CD4-positive, alpha-beta memory T cell (primary cell): ENCODE measurements around the gene RABGGTA. TPM values are rescaled to one million over a fixed set of nuclear protein-coding genes. Genes with fewer than 3 reads are reported as not detected.

Experiments
- CTCF ChIA-PET: fragments of 350-600 bp; sonication (Branson Sonifier 250); formaldehyde crosslinking; loops from one replicate; lab custom pipeline; 2021; ENCODE audit warnings: inconsistent platforms; ENCODE audit not compliant: partially characterized antibody; lab: Charles Lee
- POLR2A ChIA-PET: fragments of 350-600 bp; sonication (Branson Sonifier 250); formaldehyde crosslinking; loops from one replicate; lab custom pipeline; 2021; ENCODE audit not compliant: partially characterized antibody; lab: Charles Lee
- DNase-seq, 5 donors: peaks; one replicate each; pipeline versions ENCODE4 v3.0.0 to v3.0.0-alpha.2; 2020 to 2022; ENCODE audit warnings: mixed read lengths in 1 of 5
- H3K27ac ChIP-seq: one replicate; pipeline ENCODE4 v1.7.0; 2013; ENCODE audit warnings: low read depth, low read length
- H3K27me3 ChIP-seq: 2 replicates; pipeline ENCODE4 v1.7.0; 2013; ENCODE audit warnings: mild to moderate bottlenecking, low read length, moderate library complexity; ENCODE audit not compliant: insufficient read depth
- H3K36me3 ChIP-seq: 2 replicates; pipeline ENCODE4 v1.7.0; 2013; ENCODE audit warnings: mild to moderate bottlenecking, low read length, moderate library complexity; ENCODE audit not compliant: insufficient read depth
- H3K4me1 ChIP-seq: 2 replicates; pipeline ENCODE4 v1.7.0; 2013; ENCODE audit warnings: mild to moderate bottlenecking, low read length, moderate library complexity; ENCODE audit not compliant: insufficient read depth
- H3K4me3 ChIP-seq, 2 donors: one replicate each; pipeline ENCODE4 v1.7.0; 2013; ENCODE audit warnings: low read length in 2 of 2, mild to moderate bottlenecking in 1 of 2
- H3K9me3 ChIP-seq, 2 donors: one replicate each; pipeline ENCODE4 v1.7.0; 2013; ENCODE audit warnings: low read length in 2 of 2, control low read depth in 1 of 2; ENCODE audit not compliant: control insufficient read depth in 1 of 2
- H3K27ac Mint-ChIP-seq, 7 donors: one replicate each; pipeline ENCODE4 v1.8.0; 2020 to 2021; ENCODE audit warnings: mixed read lengths in 7 of 7, mild to moderate bottlenecking in 6 of 7, inconsistent platforms in 3 of 7, moderate library complexity in 3 of 7
- H3K27me3 Mint-ChIP-seq, 2 donors: one replicate each; pipeline ENCODE4 v1.8.0; 2020 to 2021; ENCODE audit warnings: mixed read lengths in 2 of 2
- H3K36me3 Mint-ChIP-seq, 2 donors: one replicate each; pipeline ENCODE4 v1.8.0; 2020 to 2021; ENCODE audit warnings: mixed read lengths in 2 of 2, inconsistent platforms in 1 of 2, mild to moderate bottlenecking in 1 of 2
- H3K4me1 Mint-ChIP-seq, 4 donors: one replicate each; pipeline ENCODE4 v1.8.0; 2020 to 2021; ENCODE audit warnings: mixed read lengths in 4 of 4, mild to moderate bottlenecking in 1 of 4
- H3K4me3 Mint-ChIP-seq, 8 donors: one replicate each; pipeline ENCODE4 v1.8.0; 2020 to 2021; ENCODE audit warnings: mixed read lengths in 8 of 8, mild to moderate bottlenecking in 7 of 8, moderate library complexity in 6 of 8, inconsistent platforms in 3 of 8
- H3K9me3 Mint-ChIP-seq, 8 donors: one replicate each; pipeline ENCODE4 v1.8.0; 2020 to 2021; ENCODE audit warnings: mixed read lengths in 8 of 8, mild to moderate bottlenecking in 5 of 8, inconsistent platforms in 3 of 8, moderate library complexity in 1 of 8
- intact Hi-C: fragments of 100-400 bp; cut with micrococcal nuclease; formaldehyde crosslinking; loops from one replicate; pipeline ENCODE4 v1.15.1; 2023
- polyA plus RNA-seq, 2 donors: library from polyadenylated mRNA; unstranded; fragments of 300-500 nt; fragmentation: Illumina TruSeq; gene quantifications; one replicate each; pipeline ENCODE4 v1.2.3, GENCODE V29; 2021
- total RNA-seq, 2 experiments: library from RNA; stranded (reverse); gene quantifications; one replicate each; pipeline ENCODE4 v1.2.3, GENCODE V29; 2021

RABGGTA gene
- total and polyA plus RNA-seq, 4 experiments from 2014 or later, result 22.9 to 62.5 (median 44.0) TPM

DNA sequence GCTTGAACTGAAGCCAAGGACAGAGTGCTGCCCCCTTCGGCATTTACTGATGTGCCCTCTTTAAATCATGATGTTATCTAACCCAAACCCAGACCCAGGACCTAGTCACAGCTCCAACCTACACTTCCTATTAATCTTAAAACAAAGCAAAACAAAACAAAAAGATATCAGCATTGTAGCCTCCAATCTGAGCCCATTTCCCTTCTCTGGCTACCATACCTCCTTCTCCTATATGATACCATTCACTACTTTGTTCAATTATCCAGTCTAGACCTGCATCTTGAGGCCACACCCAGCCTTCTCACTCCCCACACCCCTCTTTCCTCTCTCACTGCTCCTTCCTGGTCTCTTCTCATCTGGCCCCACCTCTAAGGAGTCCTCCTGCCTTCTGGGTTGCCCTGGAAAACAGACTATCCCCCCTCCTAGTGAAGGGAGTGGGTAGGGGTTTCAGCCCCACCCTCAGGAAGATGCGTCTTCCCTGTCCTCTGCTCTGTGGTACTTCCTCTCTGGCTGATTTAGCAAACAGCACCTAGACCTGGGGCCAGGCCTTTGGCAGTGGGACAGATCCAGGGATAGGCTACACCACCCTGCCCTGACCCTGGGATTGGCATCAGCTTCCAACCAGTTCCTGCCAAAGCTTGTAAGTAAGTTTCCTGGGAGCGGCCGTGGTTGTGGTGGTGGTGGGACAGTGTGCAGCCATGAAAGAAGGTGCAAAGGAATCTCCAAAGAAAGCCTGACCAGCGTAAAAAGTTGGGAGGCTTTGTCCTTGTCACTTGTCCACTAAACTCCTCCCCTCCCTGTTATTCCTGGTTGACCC is 43.2 kb upstream of the RABGGTA start:
- Histone ChIP-seq H3K4me3 (peak overlapping the region in 1 of 2 donors; percentile 2), H3K27me3 (no peaks in the 10 kb centered on the region), H3K27ac (peak overlapping the region; percentile 72), H3K9me3 (no peaks in the 10 kb centered on the region), H3K4me1 (peaks cover 52% of the 10 kb centered on the region), H3K36me3 (no peaks in the 10 kb centered on the region)
- Mint-ChIP-seq H3K9me3 (peaks cover 0 to 1% (median 0%) of the 10 kb centered on the region in 8 donors), H3K36me3 (peaks cover 0 to 5% of the 10 kb centered on the region in 2 donors), H3K4me1 (peaks cover 48 to 71% (median 55%) of the 10 kb centered on the region in 4 donors), H3K27me3 (no peaks in the 10 kb centered on the region), H3K4me3 (peak overlapping the region; percentile 3 to 94 (median 78)), H3K27ac (peak overlapping the region; percentile 81 to 97 (median 90))
- intact Hi-C loops, result loop anchor here (5.0 kb wide), 1 partner anchor 118 kb away; no protein-coding TSS in a partner anchor
- ChIA-PET CTCF (interaction anchor here (0.9 to 18.5 kb wide), 5 partner anchors 16 to 117 kb away, joined by 3 to 556 read pairs (median 152); partner anchors contain the start of genes ADCY4, DHRS1, NOP9 and RIPK3), POLR2A (interaction anchor here (0.8 to 8.5 kb wide), 9 partner anchors 10 to 153 kb away, joined by 3 to 108 read pairs (median 8); partner anchors contain the start of genes CBLN3, DHRS1, IRF9 and KHNYN)
- DNase-seq, result no peak

- Mint-ChIP-seq H3K36me3 (peaks cover 0 to 5% of the 10 kb centered on the region in 2 donors), H3K9me3 (peaks cover 0 to 1% (median 0%) of the 10 kb centered on the region in 8 donors), H3K4me3 (peak overlapping the region in 7 of 8 donors; percentile 71 to 94 (median 87)), H3K27ac (peak overlapping the region; percentile 85 to 97 (median 90)), H3K4me1 (peaks cover 54 to 73% (median 62%) of the 10 kb centered on the region in 4 donors), H3K27me3 (no peaks in the 10 kb centered on the region)
- Histone ChIP-seq H3K9me3 (no peaks in the 10 kb centered on the region), H3K4me3 (peak overlapping the region in 1 of 2 donors; percentile 38), H3K27ac (peak overlapping the region; percentile 72), H3K36me3 (no peaks in the 10 kb centered on the region), H3K4me1 (peaks cover 59% of the 10 kb centered on the region), H3K27me3 (no peaks in the 10 kb centered on the region)
- intact Hi-C loops, result loop anchor here (5.0 kb wide), 1 partner anchor 118 kb away; no protein-coding TSS in a partner anchor
- ChIA-PET POLR2A (interaction anchor here (0.8 to 8.5 kb wide), 11 partner anchors 11 to 152 kb away, joined by 3 to 108 read pairs (median 8); partner anchors contain the start of genes CBLN3, DHRS1, IRF9 and KHNYN), CTCF (interaction anchor here (0.9 to 18.5 kb wide), 6 partner anchors 15 to 128 kb away, joined by 3 to 556 read pairs (median 79); partner anchors contain the start of genes ADCY4, DHRS1, NOP9 and RIPK3)
- DNase-seq, result no peak
Measured at GRCh38 chr14:24313913-24314312, 42.5 kb upstream of the RABGGTA start.

GRCh38 chr14:24312736-24313507 is 41.5 kb upstream of the RABGGTA start:
- H3K4me3 Mint-ChIP-seq, result peak overlapping the region; percentile 45 to 94 (median 88)
- Histone ChIP-seq H3K27me3 (no peaks in the 10 kb centered on the region), H3K4me3 (peak overlapping the region; percentile 20 to 58), H3K27ac (peak overlapping the region; percentile 72), H3K4me1 (peaks cover 68% of the 10 kb centered on the region), H3K9me3 (no peaks in the 10 kb centered on the region), H3K36me3 (no peaks in the 10 kb centered on the region)
- ChIA-PET CTCF (interaction anchor here (0.9 to 18.5 kb wide), 8 partner anchors 14 to 129 kb away, joined by 3 to 556 read pairs (median 15); partner anchors contain the start of genes ADCY4, DHRS1, NOP9 and RABGGTA), POLR2A (interaction anchor here (0.6 to 8.5 kb wide), 19 partner anchors 8 to 198 kb away, joined by 3 to 108 read pairs (median 5); partner anchors contain the start of genes CBLN3, DCAF11, DHRS1 and IRF9)
- H3K36me3 Mint-ChIP-seq, result peaks cover 3 to 9% of the 10 kb centered on the region in 2 donors
- peak; percentile 53 to 73 (median 56) for DNase-seq
- intact Hi-C loops, result loop anchor here (5.0 kb wide), 1 partner anchor 119 kb away; no protein-coding TSS in a partner anchor
- no peaks in the 10 kb centered on the region for H3K27me3 Mint-ChIP-seq
- peaks cover 0 to 1% (median 0%) of the 10 kb centered on the region in 8 donors for H3K9me3 Mint-ChIP-seq
- peak overlapping the region; percentile 90 to 97 (median 94) for H3K27ac Mint-ChIP-seq
- H3K4me1 Mint-ChIP-seq, result peaks cover 60 to 82% (median 69%) of the 10 kb centered on the region in 4 donors

DNA sequence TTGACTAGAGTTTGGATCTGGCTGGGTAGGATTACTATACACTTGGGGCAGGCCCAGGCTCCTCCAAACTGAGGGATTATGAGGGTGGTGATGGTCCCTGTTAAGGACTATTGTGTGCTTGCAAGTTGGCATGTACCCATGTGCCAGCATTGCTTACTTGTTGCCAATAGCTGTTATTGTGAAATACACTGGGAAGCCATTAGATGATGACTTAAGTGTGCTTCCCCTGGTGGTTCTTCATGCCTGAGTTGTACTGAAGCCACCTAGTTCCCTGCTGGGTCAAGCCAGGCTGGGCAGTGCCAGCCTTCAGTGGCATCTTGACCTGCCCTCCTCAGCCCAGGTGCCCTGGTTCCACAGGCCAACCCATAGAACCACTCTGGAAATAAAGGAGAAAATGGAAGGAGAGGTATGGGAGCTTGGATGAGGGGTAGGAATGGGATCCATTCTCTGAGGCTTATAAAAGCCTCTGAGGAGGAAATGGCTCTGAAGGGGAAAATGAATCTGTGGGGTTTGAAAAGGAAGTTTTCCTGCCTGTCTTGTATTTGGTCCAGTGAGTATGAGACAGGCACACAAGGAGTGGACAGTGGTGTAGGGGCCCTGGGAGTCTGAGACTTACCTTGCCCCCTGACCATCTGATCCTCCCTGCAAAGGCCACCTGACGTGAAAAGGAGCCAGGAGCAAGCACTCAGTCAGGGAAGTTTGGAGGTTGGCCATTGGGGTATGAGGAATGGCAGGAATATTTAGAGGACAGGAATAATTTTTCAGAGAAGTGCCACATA is 40.6 kb upstream of the RABGGTA start:
- Mint-ChIP-seq H3K4me3 (peak overlapping the region; percentile 83 to 94 (median 88)), H3K27me3 (no peaks in the 10 kb centered on the region), H3K36me3 (peaks cover 6 to 11% of the 10 kb centered on the region in 2 donors), H3K4me1 (peaks cover 58 to 85% (median 73%) of the 10 kb centered on the region in 4 donors), H3K9me3 (peaks cover 0 to 1% (median 0%) of the 10 kb centered on the region in 8 donors), H3K27ac (peak overlapping the region; percentile 90 to 97 (median 95))
- POLR2A ChIA-PET, result interaction anchor here (0.8 to 8.5 kb wide), 19 partner anchors 9 to 303 kb away, joined by 3 to 108 read pairs (median 11); partner anchors contain the start of genes CBLN3, CHMP4A, DCAF11 and DHRS1
- Histone ChIP-seq H3K4me1 (peaks cover 71% of the 10 kb centered on the region), H3K4me3 (peak overlapping the region; percentile 55 to 58), H3K36me3 (peaks cover 8% of the 10 kb centered on the region), H3K9me3 (no peaks in the 10 kb centered on the region), H3K27me3 (no peaks in the 10 kb centered on the region), H3K27ac (peak overlapping the region; percentile 72)
- intact Hi-C loops, result loop anchor here (1.0 to 5.0 kb wide), 3 partner anchors 20 to 120 kb away; partner anchors contain the start of gene TINF2
- CTCF ChIA-PET, result interaction anchor here (0.9 to 18.5 kb wide), 7 partner anchors 13 to 120 kb away, joined by 3 to 556 read pairs (median 24); partner anchors contain the start of genes ADCY4, DHRS1, NOP9 and RIPK3
- peak in 2 of 5 donors; percentile 27 to 51 for DNase-seq

- Mint-ChIP-seq H3K27ac (peak within 1 kb of the TSS; percentile 90 to 97 (median 95)), H3K27me3 (no peaks in the 10 kb centered on the region), H3K36me3 (peaks cover 17 to 22% of the 10 kb centered on the region in 2 donors), H3K9me3 (peaks cover 0 to 1% (median 0%) of the 10 kb centered on the region in 8 donors), H3K4me1 (peaks cover 58 to 89% (median 72%) of the 10 kb centered on the region in 4 donors), H3K4me3 (peak within 1 kb of the TSS; percentile 83 to 94 (median 88))
- POLR2A ChIA-PET, result interaction anchor here (0.6 to 8.5 kb wide), 31 partner anchors 11 to 302 kb away, joined by 3 to 108 read pairs (median 6); partner anchors contain the start of genes CBLN3, CHMP4A, DCAF11 and DHRS1
- peak; percentile 73 to 79 (median 77) for DNase-seq
- Histone ChIP-seq H3K4me3 (peak within 1 kb of the TSS; percentile 55 to 58), H3K27ac (peak within 1 kb of the TSS; percentile 72), H3K4me1 (peaks cover 71% of the 10 kb centered on the region), H3K27me3 (no peaks in the 10 kb centered on the region), H3K36me3 (peaks cover 19% of the 10 kb centered on the region), H3K9me3 (no peaks in the 10 kb centered on the region)
- CTCF ChIA-PET, result interaction anchor here (0.7 to 18.5 kb wide), 12 partner anchors 12 to 230 kb away, joined by 3 to 556 read pairs (median 28); partner anchors contain the start of genes ADCY4, DHRS1, MDP1 and NOP9
- intact Hi-C loops, result loop anchor here (1.0 to 5.0 kb wide), 4 partner anchors 12 to 121 kb away; partner anchors contain the start of genes DHRS1, NOP9 and TINF2
Measured at GRCh38 chr14:24310646-24311604, 39.5 kb upstream of the RABGGTA start, which contains the start of gene LTB4R. Gene LTB4R, plus strand, starts transcription at chr14:24311502. Its CDS starts 4,150 bp downstream, at chr14:24315652.
